Limb (tissue), 2 donors: ENCODE measurements around the gene ASB7.
"Not testable (repeated sequence)": the region's sequence is repeated elsewhere in the genome, so short reads cannot be mapped to it uniquely, and the experiment has no call there.

Source experiments
- DNase-seq, 2 donors: peaks; one replicate each; pipeline ENCODE4 v3.0.0-alpha.2; 2016; ENCODE audit errors: extremely low spot score in 2 of 2

The ASB7 gene, protein sequence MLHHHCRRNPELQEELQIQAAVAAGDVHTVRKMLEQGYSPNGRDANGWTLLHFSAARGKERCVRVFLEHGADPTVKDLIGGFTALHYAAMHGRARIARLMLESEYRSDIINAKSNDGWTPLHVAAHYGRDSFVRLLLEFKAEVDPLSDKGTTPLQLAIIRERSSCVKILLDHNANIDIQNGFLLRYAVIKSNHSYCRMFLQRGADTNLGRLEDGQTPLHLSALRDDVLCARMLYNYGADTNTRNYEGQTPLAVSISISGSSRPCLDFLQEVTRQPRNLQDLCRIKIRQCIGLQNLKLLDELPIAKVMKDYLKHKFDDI

DNA sequence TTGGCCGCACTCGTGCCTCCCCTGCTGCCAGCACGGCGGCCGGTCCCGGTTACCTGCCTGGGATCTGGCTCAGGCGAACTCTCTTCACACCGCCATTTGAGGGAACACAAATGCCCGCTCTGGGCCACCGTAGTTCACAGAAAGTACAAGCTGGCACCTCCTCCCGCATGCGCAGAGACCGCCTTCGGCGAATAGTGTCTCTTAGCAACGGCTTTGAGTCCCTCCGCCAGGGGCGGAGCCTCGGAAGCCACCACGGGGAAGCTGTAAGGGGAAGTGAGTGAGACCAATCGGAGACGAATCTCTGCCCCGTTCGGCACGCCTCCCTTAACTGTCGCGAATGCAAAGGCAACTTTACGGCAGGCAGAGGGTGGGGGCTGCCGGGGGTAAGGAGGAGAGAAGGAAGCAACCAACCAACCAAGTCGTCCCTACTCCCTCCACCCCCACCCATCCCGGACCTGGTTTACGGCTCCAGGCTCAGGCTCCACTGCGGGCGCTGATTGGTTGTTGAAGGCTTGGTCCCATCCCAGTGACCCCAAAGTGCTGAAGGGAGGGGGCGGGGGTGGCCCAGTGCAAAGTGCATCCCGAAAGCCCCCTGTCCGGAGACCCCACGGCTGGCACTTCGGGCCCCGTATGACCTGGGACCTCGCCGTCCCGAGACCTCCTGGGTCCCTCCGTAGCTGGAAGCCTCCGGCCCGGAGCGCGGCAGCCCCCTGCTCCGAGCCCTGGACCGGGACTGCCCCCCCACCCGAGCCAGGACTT is at the start of gene ASB7, which contains the start of gene LINS1:
ASB7 (plus strand) TSS at position 526 of the 759 bp plus-strand sequence. CDS start 9,628 bp downstream, outside the sequence.
LINS1 (minus strand) TSS at position 121 of the 759 bp plus-strand sequence. CDS start 21,342 bp downstream, outside the sequence.
- peak; percentile 100 for DNase-seq

DNA sequence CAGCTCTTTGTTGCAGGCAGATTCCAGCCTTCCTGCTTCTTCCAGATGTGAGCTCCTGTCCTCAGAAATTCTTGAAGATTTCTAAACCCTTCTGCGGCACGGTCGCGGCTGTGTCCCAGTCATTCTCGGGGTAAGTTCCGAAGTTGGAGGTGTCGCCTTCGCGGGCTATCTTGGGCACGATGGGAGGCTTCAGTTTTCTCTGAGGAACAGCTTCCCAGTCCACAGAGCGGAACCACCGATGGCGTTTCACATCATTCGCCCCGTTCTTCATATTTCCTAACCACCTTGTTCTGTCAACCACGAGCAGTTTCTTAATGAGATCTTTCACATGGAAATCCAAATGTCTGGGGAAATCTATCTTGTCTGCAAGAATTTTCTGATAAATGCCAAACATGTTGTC is 48.9 kb upstream of the ASB7 start:
- no peak for DNase-seq

DNA sequence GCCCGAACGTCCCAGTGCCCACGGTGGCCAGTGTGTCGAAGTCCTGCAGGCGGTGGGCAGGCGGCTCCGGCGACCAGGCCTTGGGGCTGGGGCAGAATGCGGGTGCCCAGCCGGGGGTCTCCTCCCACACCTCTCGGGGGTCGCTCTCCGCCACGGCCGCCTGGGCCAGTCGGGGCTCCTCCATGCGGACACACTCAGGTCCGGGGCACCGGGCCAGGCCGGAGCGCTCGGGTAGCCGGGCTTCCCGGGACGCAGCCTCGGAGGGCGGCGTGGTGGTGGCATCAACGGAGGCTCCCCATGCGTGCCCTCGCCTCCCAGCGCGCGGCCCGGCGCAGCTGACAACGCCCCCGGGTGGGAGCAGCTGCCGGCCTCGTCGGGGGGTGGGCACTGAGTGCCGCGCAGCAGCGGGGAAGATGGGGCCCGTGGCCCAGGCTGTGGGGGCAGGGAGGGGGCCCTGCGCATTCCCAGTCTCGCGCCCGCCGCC is 43.6 kb upstream of the ASB7 start:
- no peak for DNase-seq

DNA sequence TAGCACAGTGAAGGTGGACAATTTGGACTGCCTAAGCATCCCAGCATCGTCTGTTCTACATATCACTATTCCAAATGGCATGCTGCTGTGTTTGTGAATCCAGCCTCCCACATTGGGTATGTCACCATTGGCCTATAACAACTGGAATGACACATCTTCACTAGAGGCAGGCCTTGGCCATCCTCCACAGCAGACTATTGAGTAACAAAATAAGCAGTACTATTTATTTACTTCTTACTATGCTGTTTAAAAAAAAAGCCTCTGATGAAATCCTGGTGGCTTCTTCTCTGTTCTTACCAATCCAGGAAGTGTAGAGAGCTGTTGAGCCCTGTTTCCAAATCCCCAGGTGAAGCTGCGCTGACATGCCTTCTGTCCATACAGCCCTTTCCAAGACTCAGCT is 43.1 kb upstream of the ASB7 start:
- DNase-seq, result no peak

DNA sequence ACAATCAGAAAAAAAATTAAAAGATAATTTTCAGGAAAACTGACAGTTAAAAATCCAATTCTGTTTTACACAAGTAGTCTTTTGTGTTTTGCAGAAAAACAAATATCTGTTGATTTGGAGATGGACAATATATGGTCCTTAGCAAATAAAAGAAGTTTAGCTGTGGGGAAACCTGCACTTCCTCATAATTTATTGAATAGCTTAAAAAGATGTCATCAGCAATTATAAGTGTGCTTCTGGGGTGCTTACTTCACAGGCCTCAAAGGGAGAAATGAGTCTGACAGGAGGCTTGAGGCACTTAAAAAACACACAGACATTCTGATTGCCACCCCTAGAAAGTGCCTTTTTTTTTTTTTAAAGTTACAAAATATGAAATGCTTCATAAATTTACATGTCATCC is 42.1 kb upstream of the ASB7 start:
- DNase-seq, result no peak

DNA sequence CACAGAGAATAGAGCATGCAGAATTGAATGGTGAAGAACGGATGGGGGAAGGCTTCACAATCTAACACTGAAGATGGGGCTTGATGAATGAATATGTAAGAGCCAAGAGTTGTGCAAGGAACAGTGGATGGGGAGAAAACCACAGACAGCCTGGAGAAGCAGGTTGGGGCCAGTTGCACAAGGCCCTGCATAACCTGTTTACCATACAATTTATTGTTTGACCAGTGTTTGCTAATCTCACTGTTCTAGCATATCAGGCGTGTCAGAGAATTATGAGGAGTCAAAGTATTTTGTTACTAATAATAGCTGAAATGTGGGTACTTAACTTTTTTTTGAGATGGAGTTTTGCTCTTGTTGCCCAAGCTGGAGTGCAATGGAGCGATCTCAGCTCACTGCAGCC is 36.8 kb upstream of the ASB7 start:
- DNase-seq, result no peak

DNA sequence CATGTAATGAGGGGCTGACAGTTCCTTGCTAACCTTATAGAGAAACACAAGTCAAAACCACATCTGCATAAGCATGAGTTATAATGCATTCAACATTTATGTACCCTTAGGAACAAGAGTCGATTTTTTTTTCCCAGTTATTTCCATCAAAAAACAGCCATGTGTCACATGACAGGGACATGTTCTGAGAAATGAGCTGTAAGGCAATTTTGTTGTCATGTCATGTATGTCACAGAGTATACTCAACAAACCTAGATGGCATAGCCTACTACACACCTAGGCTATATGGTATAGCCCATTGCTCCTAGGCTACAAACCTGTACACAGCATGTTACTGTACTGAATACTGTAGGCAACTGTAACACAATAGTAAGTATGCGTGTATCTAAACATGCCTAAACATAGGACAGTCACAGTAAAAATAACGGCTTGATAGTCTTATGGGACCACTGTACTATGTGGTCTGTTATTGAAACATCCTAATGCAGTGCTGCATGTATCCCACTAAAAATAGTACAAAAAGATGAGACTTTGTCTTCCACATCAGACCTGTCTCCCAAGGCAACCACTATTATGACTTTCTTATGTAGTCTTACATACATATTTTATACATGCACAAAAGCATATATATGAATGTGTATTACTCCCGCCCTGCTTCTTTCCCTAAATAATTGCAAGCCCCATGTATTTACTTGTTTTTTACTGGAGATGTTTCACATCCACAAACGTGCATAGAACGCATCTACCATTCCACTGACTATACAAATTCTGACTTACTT is 35.4 kb upstream of the ASB7 start:
- DNase-seq, result no peak

DNA sequence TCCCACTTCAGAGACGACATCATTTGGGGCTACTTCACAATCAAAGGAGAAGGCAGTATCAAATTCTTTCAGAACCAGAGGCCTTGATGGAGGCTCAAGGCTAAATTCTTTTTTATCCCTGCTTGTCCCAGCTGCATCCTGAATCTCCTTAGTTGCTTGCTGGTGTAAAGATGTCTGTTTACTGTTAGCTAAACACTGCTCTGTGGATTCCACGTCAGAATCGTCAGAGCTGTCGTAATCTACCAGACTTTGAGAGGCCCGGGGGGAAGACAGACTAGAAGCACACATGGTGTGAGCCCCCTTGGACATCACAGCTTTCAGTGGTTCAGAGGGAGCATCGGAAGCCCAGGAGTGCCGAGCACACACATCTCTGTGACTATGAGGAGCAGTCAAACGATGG is 33.0 kb upstream of the ASB7 start:
- DNase-seq, result no peak

DNA sequence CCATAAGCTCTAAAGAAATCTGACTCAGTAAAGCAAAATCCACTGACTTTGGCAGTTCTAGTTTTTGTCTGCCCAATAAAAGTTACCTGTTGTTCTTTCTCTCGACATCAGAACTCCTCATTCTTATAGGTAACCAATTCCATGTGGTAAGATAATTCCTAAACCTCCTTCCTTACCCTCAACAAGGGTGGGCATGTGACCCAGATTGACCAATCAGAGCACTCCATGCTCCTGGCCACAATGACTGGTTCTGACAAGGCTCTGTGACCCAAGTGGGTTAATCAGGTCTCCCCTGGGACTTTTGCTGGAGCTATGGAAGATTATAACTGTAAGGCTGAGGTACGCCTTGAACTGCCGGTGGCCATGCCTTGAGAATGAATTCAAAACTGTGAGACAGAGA is 32.1 kb upstream of the ASB7 start:
- DNase-seq, result no peak

DNA sequence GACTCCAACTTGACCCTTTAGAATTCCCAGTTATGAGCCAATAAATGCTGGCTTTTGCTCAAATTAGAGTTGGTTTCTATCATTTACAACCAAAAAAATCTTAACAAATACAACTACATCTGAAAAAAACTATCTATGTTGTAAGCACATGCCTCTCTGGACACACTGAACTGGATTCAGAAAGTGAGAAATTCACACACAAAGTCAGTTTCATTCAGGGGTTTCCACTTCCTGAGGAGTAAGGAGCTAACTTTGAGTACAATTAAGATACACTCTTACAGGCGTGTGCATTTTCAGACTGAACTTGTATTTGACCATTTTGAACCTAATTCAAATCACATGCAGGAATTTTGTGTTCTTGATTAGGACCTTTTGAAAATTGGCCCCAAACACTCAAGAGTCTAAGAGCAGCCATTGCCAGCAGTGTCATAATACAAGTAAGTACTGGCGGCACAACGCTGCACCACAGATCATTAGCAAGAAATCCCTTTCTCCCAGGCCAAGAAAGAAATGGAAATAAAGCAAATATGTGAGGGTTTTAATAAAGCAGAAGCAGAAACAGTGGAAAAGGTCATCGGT is 31.6 kb upstream of the ASB7 start:
- DNase-seq, result no peak

DNA sequence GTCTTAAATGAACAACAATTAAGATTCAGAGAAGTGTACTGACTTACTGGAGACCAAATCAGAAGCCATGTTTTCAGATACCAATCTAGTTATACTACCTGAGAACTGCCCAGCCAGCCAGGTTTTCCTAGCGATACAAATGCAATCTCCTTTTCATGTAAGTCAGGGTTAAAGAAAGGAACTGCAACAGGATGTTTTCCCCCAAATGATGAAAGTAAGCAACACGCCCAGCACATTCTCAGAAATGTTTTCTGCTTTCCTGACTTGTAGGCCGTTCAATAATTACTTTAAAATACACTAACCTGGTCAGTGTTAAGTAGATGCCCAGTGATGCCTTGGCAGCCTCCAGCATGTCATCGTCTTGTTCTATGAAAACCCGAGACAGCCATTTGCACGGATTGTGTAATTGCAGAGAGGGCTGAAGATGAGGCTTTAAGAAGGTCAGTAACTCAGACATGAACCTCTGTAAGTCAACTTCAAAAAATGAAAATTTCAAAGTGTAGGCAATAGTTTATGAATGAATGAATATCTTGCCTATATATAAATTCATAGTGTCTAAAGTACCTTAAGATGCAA is 30.7 kb upstream of the ASB7 start:
- no peak for DNase-seq

DNA sequence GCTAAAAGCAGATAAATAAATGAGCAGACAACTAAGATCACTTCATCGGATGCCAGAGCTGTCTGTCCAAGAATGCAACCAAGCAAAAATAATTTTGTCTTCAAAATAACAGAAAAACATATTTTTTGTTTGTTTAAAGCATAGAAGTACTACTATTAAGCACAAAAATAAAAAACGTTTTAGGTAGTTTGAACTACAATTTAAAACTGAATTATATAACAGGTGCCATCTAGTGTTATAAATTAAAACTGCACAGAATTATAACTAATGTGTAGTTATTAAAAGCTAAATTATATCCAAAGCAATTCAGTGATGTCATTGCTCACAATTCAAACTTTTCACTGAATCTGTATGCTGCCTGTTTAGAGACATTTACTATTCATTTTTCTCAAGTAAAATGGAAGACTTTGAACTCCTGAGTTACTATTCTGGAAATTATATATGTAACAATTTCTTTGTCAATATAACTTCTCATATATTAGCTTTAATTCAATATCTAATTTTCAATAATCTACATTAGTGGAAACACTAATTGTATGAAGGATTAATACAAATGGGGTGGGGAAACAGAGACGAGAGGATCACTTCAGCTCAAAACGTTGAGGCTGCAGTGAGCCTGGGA is 29.9 kb upstream of the ASB7 start:
- peak in 1 of 2 donors; percentile 65 for DNase-seq

DNA sequence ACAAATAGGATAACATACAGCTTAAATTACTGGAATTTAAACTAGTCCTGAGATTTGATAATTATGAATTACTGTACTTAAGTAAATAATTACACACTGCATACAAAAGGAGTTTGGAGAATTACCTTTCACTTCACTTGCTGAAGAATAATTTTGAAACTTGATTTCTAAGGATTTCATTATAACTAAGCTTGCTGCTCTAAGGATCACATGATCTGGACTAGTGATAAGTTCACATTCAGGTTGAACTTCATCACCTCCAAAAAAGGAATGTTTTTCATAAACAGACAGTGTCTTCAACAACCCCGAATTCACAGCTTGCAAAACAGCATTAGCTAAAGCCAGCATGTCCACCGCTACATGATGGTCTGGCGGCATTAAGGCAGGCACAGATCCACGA is 28.9 kb upstream of the ASB7 start:
- DNase-seq, result no peak

DNA sequence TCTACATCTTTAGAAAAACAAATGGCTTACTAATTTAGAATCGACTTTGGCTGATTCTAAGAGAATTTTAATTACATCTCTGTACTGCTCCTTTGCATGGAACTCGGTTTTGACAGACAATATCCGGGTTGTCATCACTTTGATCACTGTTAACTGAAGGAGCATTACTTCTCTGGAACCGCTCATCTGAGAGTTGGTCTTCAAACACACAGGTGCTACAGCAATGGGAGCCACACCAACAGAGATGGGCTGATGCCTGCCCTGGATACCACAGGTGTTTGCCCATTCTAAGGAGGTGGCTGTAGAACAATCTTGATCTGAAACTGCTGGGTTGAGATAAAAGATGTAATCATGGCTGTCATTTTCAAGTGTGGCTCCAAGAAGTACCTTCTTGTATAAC is 22.0 kb upstream of the ASB7 start:
- DNase-seq, result no peak

DNA sequence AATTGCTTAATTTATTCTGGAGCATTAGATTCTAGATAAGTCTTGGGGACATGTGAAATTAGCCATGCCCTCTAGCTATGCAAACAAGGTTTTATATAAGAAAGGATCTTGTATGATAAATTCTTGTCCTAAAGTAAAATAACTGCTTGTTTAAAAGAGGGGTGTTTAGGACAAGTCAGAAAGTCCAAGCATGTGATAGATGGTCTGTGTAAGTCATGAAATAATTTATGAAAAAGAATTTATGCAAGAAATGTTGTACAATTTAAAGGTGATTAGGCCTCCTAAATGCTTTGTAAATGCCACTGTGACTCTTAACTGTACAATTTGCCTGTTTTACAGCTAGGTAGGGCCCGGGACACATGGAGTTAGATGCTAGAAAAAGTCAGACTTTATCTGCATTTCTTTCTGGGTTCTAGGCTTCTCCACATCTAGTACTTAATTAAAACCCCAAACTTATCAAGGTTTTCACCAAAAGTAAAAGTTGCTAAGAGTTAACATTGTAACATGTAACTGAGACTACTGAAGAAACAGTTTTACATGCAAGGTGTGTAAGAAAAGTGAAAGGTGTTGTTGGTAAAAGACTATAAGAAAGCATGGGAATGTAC is 13.6 kb upstream of the ASB7 start:
- no peak for DNase-seq

DNA sequence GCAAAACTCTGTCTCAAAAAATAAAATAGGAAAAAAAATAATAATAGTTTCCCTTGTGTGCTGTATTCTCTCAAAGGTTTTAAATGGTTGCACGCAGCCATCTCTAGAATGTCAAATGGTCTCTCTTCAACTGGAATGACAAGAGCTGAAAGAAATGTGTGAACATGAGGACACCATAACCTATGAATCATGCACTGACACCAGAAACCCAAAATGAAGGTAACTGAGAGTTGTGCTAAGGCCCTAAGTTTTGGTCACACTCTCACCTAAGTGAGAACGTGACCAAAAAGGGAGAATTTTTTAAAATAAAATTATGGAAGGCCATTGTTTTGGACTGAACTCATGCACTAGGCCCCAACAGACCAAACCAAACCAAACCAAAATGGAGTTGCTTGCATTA is 11.2 kb upstream of the ASB7 start:
- not testable (repeated sequence) for DNase-seq

DNA sequence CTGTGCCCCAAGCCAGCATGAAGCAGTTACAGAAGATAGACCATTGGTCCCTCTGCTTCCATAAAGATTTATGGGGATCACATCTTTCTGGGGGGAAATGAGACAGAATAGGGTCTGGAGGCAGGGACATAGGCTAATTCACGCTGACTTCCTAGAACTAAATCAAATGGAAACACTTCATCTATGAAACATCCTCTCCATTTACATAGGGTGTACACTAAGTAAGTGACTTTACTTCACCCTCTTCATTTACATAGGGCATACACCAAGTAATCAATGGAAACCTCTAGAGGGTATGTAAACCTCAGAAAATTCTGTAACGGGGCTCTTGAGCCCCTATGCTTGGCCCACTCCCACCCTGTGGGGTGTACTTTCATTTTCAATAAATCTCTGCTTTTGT is 10.6 kb upstream of the ASB7 start:
- no peak for DNase-seq

DNA sequence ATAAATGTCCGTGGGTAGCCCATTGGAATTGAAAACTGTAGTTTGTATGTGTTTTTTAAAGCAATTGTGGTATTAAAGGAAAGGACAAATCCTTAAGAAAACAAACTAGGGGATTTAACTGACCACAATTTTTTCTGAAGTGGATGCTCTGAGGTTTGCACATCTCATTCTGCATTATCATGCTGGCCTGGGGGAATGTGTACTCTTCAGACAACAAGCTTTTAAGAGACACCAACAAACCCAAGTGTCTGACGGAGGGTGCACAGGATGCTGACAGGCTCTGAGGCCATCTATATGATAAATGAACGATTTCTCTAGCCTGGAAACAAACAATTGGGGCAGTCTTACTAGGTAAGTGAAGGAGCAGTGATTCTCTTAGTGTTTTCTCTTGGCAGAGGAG is 9.5 kb upstream of the ASB7 start:
- no peak for DNase-seq

DNA sequence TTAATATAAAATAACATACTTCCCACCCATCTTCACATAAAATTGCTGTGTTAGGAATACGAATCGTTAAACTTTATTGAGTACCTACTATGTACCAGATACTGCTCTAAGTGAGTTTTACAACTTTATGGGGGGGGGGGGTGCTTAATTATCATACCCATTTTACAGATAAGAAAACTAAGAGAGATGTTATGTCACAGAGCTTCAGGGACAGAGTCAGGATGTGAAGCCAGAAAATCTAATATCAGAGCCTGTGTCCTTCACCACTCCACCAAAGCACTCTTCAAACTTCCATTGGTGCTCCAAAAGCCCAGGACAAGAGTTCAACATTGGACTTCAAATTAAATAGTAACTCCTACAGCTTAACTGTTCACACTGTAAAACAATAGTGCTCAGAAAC is 9.0 kb upstream of the ASB7 start:
- DNase-seq, result no peak

DNA sequence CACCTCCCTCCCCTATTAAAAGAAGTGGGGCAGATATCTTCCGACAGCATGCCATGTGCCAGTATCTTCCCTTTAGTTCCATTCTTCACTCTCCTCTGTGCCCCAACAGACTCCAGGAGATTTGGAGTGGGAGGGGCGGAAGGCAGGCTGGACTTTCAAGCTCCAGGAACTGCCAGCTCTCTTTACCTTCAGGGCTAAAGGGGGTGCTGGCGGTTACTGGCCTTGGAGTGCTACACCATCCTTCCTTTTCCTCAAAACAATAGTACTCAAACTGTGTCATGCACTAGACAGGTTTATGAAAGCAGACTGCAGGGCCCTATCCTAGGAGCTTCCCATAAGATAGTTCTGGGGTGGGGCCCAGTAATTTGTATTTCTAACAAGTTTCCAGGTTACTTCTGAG is 6.4 kb upstream of the ASB7 start:
- no peak for DNase-seq
